Tibial nerve (tissue), 4 donors: ENCODE data around the gene ZMIZ2. TPM values are rescaled to one million over a fixed set of nuclear protein-coding genes. Genes with fewer than 3 reads are reported as not detected.
"Not testable (repeated sequence)": the region's sequence is repeated elsewhere in the genome, so short reads cannot be mapped to it uniquely, and the experiment has no call there.

Experiments
- DNase-seq, 2 donors: peaks; one replicate each; pipeline ENCODE4 v3.0.0-alpha.2; 2019; ENCODE audit warnings: low spot score in 2 of 2
- H3K27ac ChIP-seq, 4 donors: fragments of 200-600 bp; sonication (generic) in 3 of 4; one replicate each; pipeline ENCODE4 v1.5.1; 2017 to 2019; ENCODE audit warnings: mild to moderate bottlenecking in 1 of 4
- H3K27me3 ChIP-seq, 2 donors: fragments of 200-600 bp; sonication (generic) in 1 of 2; one replicate each; pipeline versions ENCODE4 v1.5.1 to v1.6.0; 2017 to 2019
- H3K36me3 ChIP-seq, 3 donors: fragments of 200-600 bp; sonication (generic); one replicate each; pipeline ENCODE4 v1.5.1; 2018 to 2019
- H3K4me1 ChIP-seq, 4 donors: fragments of 200-600 bp; sonication (generic) in 3 of 4; one replicate each; pipeline ENCODE4 v1.5.1; 2017 to 2019
- H3K4me3 ChIP-seq, 4 donors: fragments of 200-600 bp; sonication (generic) in 3 of 4; one replicate each; pipeline ENCODE4 v1.5.1; 2017 to 2019; ENCODE audit warnings: mild to moderate bottlenecking in 1 of 4, moderate library complexity in 1 of 4
- H3K9me3 ChIP-seq, 4 donors: fragments of 200-600 bp; sonication (generic) in 3 of 4; one replicate each; pipeline ENCODE4 v1.5.1; 2017 to 2019
- EP300 ChIP-seq, 2 donors: sonication (generic); formaldehyde crosslinking; IDR thresholded peaks; one replicate each; pipeline ENCODE4 v1.6.1; 2017; ENCODE audit warnings: antibody characterized with exemption in 2 of 2, mild to moderate bottlenecking in 1 of 2
- POLR2A ChIP-seq, 2 donors: fragments of 450-650 bp; IDR thresholded peaks; one replicate each; pipeline ENCODE4 v1.6.1; 2017; ENCODE audit warnings: antibody characterized with exemption in 2 of 2, mild to moderate bottlenecking in 2 of 2, moderate library complexity in 2 of 2
- WGBS, 2 donors: methylation state at CpG; one replicate each; pipeline ENCODE4 v1.1.5; 2018; 5-methylcytosine and 5-hydroxymethylcytosine counted together
- total RNA-seq, 4 donors: library from RNA; depleted of rRNA; stranded (reverse); fragments of >200 nt; gene quantifications; one replicate each; pipeline ENCODE4 v1.1.0, GENCODE V29; 2016
- TF ChIP-seq, protein P1 (sequence below), 5 experiments: fragments of 200-600 bp in 3 of 5; fragments of 450-650 bp in 2 of 5; sonication (generic) in 3 of 5; IDR thresholded peaks; one replicate each; pipeline ENCODE4 v1.5.1; 2016 to 2019; ENCODE audit warnings: antibody characterized with exemption in 5 of 5, mild to moderate bottlenecking in 3 of 5, moderate library complexity in 2 of 5

ZMIZ2 gene
- total RNA-seq, 4 donors from 2014 or later = 24.7 to 48.9 (median 32.7) TPM

DNA sequence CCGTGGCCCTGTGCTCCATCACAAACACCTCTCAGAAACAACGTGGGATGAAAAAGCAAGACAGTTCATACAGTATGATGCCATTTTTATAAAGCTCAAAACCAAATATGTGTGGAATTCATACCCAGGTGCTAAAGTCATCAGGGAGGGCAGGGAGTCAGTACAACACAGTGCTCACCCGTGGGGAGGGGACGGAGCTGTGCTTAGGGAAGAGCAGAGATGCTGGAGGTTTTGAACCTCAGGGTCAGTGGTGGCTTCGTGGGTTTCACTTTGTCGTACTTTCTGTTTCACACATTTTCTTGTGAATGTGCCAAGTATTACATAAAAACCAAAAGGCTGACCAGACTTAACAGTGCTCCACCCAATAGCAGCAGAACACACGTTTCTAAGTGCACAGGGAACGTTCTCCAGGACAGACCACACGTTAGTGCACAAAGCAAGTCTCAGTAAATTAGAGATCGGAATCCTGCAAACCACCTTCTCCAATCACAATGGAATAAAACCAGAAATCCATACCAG lies 21.2 kb downstream of the ZMIZ2 start:
- peaks cover 0 to 36% (median 22%) of the 10 kb centered on the region in 4 donors for H3K4me1 ChIP-seq
- H3K27me3 ChIP-seq = no peaks in the 10 kb centered on the region
- no peaks in the 10 kb centered on the region for H3K9me3 ChIP-seq
- 12 to 18% methylated on average over 10 of the region's 10 CpGs for WGBS, 2 donors
- peaks cover 0 to 32% (median 13%) of the 10 kb centered on the region in 3 donors for H3K36me3 ChIP-seq
- H3K4me3 ChIP-seq = peak overlapping the region in 1 of 4 donors; percentile 18
- TF ChIP-seq POLR2A (IDR thresholded peaks at IDR 0.05) = no peak
- peak in 1 of 2 donors; percentile 57 for TF ChIP-seq EP300 (IDR thresholded peaks at IDR 0.05)
- peak in 1 of 2 donors; percentile 18 for DNase-seq
- peak overlapping the region in 3 of 4 donors; percentile 72 to 79 (median 75) for H3K27ac ChIP-seq

DNA sequence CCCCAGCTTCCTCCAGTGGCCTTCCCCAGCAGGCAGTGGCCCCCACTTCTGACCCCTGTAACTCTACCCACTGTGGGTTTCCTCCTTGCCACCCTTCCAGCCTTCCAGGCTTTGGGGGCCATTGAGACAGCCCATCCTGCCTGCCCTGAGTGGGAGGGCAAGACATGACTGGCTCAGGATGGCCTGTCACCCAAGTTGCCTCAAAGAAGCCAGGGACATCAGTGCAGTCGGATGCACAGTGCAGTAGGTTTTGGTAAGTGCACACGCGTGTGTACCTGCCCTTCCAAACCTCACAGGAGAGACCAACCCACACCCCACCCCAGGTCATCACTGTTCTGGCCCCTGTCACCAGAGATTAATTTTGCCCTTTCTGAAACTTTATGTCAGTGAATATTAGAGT lies 22.7 kb downstream of the ZMIZ2 start:
- 55 to 56% methylated on average over 3 of the region's 3 CpGs for WGBS, 2 donors
- H3K36me3 ChIP-seq = peaks cover 0 to 17% (median 0%) of the 10 kb centered on the region in 3 donors
- no peak for DNase-seq
- peaks cover 0 to 36% (median 22%) of the 10 kb centered on the region in 4 donors for H3K4me1 ChIP-seq
- H3K27me3 ChIP-seq = peaks cover 0 to 4% of the 10 kb centered on the region in 2 donors
- no peaks in the 10 kb centered on the region for H3K9me3 ChIP-seq
- TF ChIP-seq EP300 (IDR thresholded peaks at IDR 0.05) = no peak
- TF ChIP-seq, protein P1, sequence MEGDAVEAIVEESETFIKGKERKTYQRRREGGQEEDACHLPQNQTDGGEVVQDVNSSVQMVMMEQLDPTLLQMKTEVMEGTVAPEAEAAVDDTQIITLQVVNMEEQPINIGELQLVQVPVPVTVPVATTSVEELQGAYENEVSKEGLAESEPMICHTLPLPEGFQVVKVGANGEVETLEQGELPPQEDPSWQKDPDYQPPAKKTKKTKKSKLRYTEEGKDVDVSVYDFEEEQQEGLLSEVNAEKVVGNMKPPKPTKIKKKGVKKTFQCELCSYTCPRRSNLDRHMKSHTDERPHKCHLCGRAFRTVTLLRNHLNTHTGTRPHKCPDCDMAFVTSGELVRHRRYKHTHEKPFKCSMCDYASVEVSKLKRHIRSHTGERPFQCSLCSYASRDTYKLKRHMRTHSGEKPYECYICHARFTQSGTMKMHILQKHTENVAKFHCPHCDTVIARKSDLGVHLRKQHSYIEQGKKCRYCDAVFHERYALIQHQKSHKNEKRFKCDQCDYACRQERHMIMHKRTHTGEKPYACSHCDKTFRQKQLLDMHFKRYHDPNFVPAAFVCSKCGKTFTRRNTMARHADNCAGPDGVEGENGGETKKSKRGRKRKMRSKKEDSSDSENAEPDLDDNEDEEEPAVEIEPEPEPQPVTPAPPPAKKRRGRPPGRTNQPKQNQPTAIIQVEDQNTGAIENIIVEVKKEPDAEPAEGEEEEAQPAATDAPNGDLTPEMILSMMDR (IDR thresholded peaks at IDR 0.05) = no peak
- no peak for TF ChIP-seq POLR2A (IDR thresholded peaks at IDR 0.05)
- H3K4me3 ChIP-seq = no peak overlapping the region
- H3K27ac ChIP-seq = peak overlapping the region in 1 of 4 donors; percentile 79

DNA sequence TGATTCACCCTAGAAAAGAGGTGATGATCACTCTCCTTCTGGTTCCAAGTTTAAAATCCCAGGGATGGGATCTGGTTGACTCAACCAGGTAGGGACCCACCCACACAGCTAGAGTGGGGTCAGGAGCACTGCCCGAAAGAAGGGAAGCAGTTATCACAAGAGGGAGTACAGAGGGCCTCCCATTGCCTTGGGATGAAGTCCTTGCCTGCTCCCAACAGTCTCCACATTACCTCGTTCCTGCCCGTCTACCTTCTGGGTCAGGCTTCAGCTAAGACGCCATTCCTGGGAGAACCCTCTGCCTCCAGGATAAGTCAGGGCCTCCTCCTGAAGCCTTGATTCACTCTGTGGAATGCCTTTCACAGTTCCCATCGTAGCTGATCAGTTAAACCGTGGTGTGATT lies 23.8 kb downstream of the ZMIZ2 start:
- peaks cover 0 to 6% (median 0%) of the 10 kb centered on the region in 3 donors for H3K36me3 ChIP-seq
- DNase-seq = no peak
- peaks cover 0 to 34% (median 22%) of the 10 kb centered on the region in 4 donors for H3K4me1 ChIP-seq
- peaks cover 0 to 4% of the 10 kb centered on the region in 2 donors for H3K27me3 ChIP-seq
- H3K9me3 ChIP-seq = no peaks in the 10 kb centered on the region
- WGBS, 2 donors = 68 to 69% methylated on average over 6 of the region's 6 CpGs
- no peak overlapping the region for H3K27ac ChIP-seq
- TF ChIP-seq EP300 (IDR thresholded peaks at IDR 0.05) = no peak
- TF ChIP-seq, protein P1 (IDR thresholded peaks at IDR 0.05) = no peak
- no peak overlapping the region for H3K4me3 ChIP-seq

DNA sequence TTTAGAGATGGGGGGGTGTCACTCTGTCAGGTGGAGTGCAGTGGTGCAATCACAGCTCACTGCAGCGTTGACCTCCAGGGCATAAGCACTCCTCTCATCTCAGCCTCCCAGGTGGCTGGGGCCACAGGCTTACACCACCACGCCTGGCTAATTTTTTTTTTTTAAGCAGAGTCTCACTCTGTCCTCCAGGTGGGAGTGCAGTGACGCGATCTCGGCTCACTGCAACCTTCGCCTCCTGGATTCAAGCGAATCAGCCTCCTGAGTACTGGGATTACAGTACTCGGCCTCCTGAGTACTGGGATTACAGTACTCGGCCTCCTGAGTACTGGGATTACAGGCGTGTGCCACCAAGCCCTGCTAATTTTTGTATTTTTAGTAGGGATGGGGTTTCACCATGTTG lies 24.2 kb downstream of the ZMIZ2 start:
- DNase-seq = no peak
- peaks cover 0 to 30% (median 20%) of the 10 kb centered on the region in 4 donors for H3K4me1 ChIP-seq
- peaks cover 0 to 4% of the 10 kb centered on the region in 2 donors for H3K27me3 ChIP-seq
- H3K36me3 ChIP-seq = peaks cover 0 to 2% (median 0%) of the 10 kb centered on the region in 3 donors
- H3K9me3 ChIP-seq = no peaks in the 10 kb centered on the region
- WGBS, 2 donors = 79 to 82% methylated on average over 9 to 10 of the region's 10 CpGs
- no peak overlapping the region for H3K27ac ChIP-seq
- H3K4me3 ChIP-seq = no peak overlapping the region
- TF ChIP-seq POLR2A (IDR thresholded peaks at IDR 0.05) = no peak
- TF ChIP-seq, protein P1 (IDR thresholded peaks at IDR 0.05) = no peak
- no peak for TF ChIP-seq EP300 (IDR thresholded peaks at IDR 0.05)

DNA sequence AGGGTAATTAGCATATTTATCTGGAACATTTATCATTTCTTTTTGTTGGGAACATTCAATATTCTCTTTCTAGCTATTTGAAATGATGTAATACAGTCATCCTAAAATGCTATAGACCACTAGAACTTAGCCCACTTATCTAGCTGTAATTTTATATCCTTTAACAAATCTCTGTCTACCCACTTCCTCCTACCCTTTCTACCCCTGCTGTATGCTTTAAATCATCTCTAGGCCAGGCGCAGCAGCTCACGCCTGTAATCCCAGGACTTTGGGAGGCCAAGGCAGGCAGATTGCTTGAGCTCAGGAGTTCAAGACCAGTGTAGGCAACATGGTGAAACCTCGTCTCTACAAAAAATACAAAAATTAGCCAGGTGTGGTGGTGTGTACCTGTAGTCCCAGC lies 25.8 kb downstream of the ZMIZ2 start:
- not testable (repeated sequence) for H3K27me3 ChIP-seq, H3K36me3 ChIP-seq, H3K27ac ChIP-seq, H3K9me3 ChIP-seq, H3K4me3 ChIP-seq, DNase-seq
- peaks cover 0 to 14% (median 8%) of the 10 kb centered on the region in 4 donors for H3K4me1 ChIP-seq
- WGBS, 2 donors = 77% methylated on average over 3 of the region's 3 CpGs

DNA sequence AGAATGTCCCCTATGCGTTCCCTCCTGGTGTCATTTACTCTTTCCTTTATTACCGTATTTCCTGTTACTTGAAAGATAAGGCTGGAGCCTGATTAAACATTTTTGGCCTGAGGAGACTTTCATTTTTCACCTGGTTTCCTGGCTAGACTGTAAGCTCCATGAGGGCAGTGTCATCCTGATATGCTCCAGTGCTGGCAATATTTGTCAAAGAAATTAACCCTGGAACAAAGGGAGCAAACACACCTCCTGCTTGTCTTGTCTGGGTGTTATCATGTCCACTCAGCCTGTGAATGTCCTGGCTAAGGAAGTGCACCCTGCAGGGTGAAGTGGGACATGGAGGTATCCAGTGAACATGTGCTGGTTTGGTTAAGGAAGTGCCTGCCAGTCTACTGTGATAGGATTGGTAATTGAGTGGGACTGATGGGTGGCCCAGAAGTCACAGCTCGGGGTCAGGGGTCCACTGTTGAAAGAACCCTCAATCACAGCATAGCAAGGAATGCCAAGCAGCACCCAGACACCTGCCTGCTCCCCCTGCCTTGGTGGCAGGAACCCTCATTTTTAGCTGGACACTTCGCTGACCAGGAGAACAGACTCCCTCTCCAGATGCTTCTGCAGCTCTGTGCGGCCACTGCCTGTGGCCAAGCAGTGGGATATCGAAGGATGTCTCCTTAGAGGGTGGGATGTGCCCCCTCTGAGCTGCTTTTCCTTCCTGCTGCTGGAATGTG lies 26.9 kb downstream of the ZMIZ2 start:
- no peak for DNase-seq
- Histone ChIP-seq H3K4me3 (no peak overlapping the region), H3K27ac (no peak overlapping the region), H3K27me3 (peaks cover 0 to 4% of the 10 kb centered on the region in 2 donors), H3K9me3 (no peaks in the 10 kb centered on the region), H3K4me1 (peaks cover 0 to 4% (median 1%) of the 10 kb centered on the region in 4 donors), H3K36me3 (no peaks in the 10 kb centered on the region)
- TF ChIP-seq, protein P1 (IDR thresholded peaks at IDR 0.05) = no peak
- TF ChIP-seq POLR2A (IDR thresholded peaks at IDR 0.05) (no peak), EP300 (IDR thresholded peaks at IDR 0.05) (no peak)
- WGBS, 2 donors = 84 to 86% methylated on average over 6 of the region's 6 CpGs
